ENCODE measurements around the gene EML1. TPM values are rescaled to one million over a fixed set of nuclear protein-coding genes. Genes with fewer than 3 reads are reported as not detected.

The EML1 gene
- total RNA-seq, 2 experiments from 2014 or later: 1.7 TPM

DNA sequence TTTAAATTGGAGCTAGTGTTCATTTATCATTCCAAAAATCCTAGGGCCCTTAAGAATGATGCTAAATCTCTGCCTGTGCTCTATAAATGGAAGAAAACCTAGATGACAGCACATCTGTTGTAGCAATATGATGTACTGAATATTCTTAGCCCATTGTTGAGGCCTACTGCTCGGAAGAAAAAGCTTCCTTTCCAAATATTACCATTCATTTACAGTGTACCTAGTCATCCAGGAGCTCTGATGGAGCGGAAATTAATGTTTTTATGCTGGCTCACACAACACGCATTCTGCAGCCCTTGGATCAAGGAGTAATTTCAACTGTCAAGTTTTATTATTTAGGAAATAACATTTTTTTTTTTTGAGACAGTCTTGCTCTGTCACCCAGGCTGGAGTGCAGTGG lies 77.4 kb downstream of the EML1 start:
- Mint-ChIP-seq H3K9me3 (ENCODE audit: low read depth) (no peaks in the 10 kb centered on the region), H3K4me3 (no peak overlapping the region), H3K4me1 (no peaks in the 10 kb centered on the region), H3K36me3 (ENCODE audit: low read depth) (no peaks in the 10 kb centered on the region), H3K27me3 (peaks cover 23% of the 10 kb centered on the region), H3K27ac (no peak overlapping the region)
- intact Hi-C loops (cut with DNase I, micrococcal nuclease): no loop called here
- ChIA-PET POLR2A (no interaction called here), CTCF (interaction anchor here (0.7 to 1.1 kb wide), 5 partner anchors 9 to 76 kb away, joined by 3 to 4 read pairs (median 3); no protein-coding TSS in a partner anchor)
- no peak for DNase-seq
- no peak for ATAC-seq

DNA sequence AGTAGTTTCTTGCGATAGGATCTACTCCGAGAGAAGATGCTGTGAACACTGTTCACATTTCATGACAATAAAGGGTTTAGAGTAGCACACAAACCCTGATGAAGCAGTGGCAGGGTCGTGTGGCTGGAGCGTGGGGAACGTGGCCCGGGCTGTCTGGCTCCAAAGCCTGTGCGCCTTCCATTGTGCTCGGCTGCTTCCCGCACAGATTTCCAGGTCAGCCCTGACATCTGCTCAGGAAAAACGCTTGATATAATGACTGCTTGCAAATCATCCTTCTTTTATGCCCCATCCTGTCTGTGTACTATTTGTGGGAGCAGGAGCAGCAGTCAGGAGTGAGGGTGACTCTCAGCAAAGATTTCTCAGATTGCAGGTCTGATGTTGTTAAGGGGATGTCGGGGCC lies 78.6 kb downstream of the EML1 start:
- Mint-ChIP-seq H3K27ac (no peak overlapping the region), H3K9me3 (ENCODE audit: low read depth) (no peaks in the 10 kb centered on the region), H3K4me3 (no peak overlapping the region), H3K27me3 (peaks cover 22% of the 10 kb centered on the region), H3K36me3 (ENCODE audit: low read depth) (no peaks in the 10 kb centered on the region), H3K4me1 (no peaks in the 10 kb centered on the region)
- POLR2A ChIA-PET: interaction anchor here (0.6 kb wide), 1 partner anchor 480 kb away, joined by 6 read pairs; no protein-coding TSS in a partner anchor
- intact Hi-C loops (cut with DNase I, micrococcal nuclease): no loop called here
- DNase-seq: no peak
- ATAC-seq: no peak
- CTCF ChIA-PET: interaction anchor here (2.5 kb wide), 1 partner anchor 12 kb away, joined by 10 read pairs; no protein-coding TSS in a partner anchor

DNA sequence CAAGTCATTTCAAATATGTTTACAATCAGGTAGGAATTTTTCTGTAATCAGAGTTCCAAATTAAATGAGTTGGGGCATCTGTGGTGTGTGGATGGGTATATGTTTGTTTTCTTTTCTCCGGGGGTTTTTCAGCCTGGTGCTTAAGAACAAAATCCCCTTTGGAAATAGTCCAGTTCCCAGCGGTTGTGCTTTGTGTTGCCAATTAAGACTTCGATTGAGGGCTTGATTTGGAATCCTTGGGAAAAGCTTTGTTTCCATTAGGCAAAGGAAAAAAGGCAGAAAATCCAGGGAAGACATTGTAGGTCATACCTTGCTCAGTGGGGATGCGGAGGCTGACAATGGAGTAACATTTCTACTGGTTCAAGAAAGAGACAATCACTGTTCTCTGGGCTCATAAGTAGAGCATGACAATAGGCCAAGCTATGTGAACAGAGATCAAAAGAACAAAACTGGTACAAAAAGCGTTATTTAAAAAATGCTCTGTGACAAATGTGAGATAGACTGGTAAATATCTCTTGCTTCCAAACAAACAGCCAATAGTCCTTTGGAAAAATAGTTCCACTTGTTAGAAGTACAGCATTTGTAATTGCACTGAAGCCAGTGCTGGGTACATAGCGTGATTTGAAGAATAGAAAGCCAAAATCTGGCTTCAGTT lies 79.7 kb downstream of the EML1 start:
- no peak overlapping the region for H3K4me3 Mint-ChIP-seq
- peaks cover 16% of the 10 kb centered on the region for H3K27me3 Mint-ChIP-seq
- ChIA-PET POLR2A (no interaction called here), CTCF (interaction anchor here (2.5 kb wide), 1 partner anchor 11 kb away, joined by 10 read pairs; no protein-coding TSS in a partner anchor)
- intact Hi-C loops (cut with DNase I, micrococcal nuclease): no loop called here
- H3K4me1 Mint-ChIP-seq: no peaks in the 10 kb centered on the region
- no peaks in the 10 kb centered on the region for H3K36me3 Mint-ChIP-seq (ENCODE audit: low read depth)
- H3K27ac Mint-ChIP-seq: no peak overlapping the region
- no peak for DNase-seq
- no peak for ATAC-seq
- no peaks in the 10 kb centered on the region for H3K9me3 Mint-ChIP-seq (ENCODE audit: low read depth)

- Mint-ChIP-seq H3K27me3 (peaks cover 20% of the 10 kb centered on the region), H3K36me3 (ENCODE audit: low read depth) (no peaks in the 10 kb centered on the region), H3K4me1 (no peaks in the 10 kb centered on the region), H3K27ac (no peak overlapping the region), H3K4me3 (no peak overlapping the region), H3K9me3 (ENCODE audit: low read depth) (no peaks in the 10 kb centered on the region)
- ChIA-PET CTCF (interaction anchor here (0.7 to 2.5 kb wide), 3 partner anchors 10 to 193 kb away, joined by 3 to 10 read pairs (median 4); partner anchors contain the start of gene CYP46A1), POLR2A (no interaction called here)
- DNase-seq: no peak
- intact Hi-C loops (cut with DNase I, micrococcal nuclease): no loop called here
- ATAC-seq: no peak
Measured at GRCh38 chr14:99873653-99874052, 80.4 kb downstream of the EML1 start.

DNA sequence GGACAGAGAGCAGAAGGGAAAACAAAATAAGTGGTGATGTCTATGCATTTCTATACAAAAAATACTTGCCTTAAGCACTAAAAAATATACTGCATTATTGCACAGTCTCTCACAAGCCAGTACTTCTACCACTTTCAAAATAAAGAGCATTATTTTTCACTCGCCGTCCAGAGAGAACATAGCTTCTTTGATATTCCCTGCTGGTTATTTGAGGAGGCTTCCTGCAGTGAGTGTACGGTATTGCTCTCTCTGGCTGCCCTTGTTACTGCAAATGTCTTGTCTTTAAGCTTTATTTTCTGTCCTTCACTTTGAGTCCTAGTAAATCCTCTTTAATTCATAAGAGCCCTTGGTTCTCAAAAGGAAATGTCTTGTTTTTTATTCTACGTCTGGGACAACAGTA lies 81.1 kb downstream of the EML1 start:
- DNase-seq (no peak), ATAC-seq (no peak)
- Mint-ChIP-seq H3K9me3 (ENCODE audit: low read depth) (no peaks in the 10 kb centered on the region), H3K27me3 (peaks cover 20% of the 10 kb centered on the region), H3K27ac (no peak overlapping the region), H3K4me3 (no peak overlapping the region), H3K36me3 (ENCODE audit: low read depth) (no peaks in the 10 kb centered on the region), H3K4me1 (no peaks in the 10 kb centered on the region)
- ChIA-PET CTCF (interaction anchor here (0.7 to 2.5 kb wide), 4 partner anchors 10 to 194 kb away, joined by 3 to 10 read pairs (median 4); partner anchors contain the start of gene CYP46A1), POLR2A (no interaction called here)
- intact Hi-C loops (cut with DNase I, micrococcal nuclease): no loop called here

DNA sequence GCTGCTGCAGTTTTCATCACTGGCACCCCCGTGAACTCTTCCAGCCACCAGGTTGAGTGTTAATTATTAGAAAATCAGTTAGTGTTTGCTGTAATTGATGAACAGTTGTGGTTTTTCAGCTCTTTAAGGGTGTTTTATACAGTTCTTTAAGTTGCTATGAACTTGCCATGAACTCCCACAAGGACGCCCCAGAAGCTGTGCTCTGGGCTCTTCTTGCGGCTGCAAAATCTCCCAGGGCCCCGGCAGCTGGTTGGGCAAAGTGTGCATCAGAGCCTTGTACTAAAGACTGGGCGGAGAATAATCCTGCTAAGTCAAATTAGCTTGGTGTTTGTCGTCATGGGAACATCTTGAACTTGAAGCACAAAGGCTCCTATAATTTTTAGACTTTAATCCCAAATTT lies 82.2 kb downstream of the EML1 start:
- H3K9me3 Mint-ChIP-seq (ENCODE audit: low read depth): no peaks in the 10 kb centered on the region
- H3K4me3 Mint-ChIP-seq: no peak overlapping the region
- intact Hi-C loops (cut with DNase I, micrococcal nuclease): loop anchor here in 1 of 2 experiments (5.0 kb wide), 1 partner anchor 488 kb away; no protein-coding TSS in a partner anchor
- no peaks in the 10 kb centered on the region for H3K36me3 Mint-ChIP-seq (ENCODE audit: low read depth)
- H3K4me1 Mint-ChIP-seq: no peaks in the 10 kb centered on the region
- DNase-seq (no peak), ATAC-seq (no peak)
- ChIA-PET CTCF (interaction anchor here (1.0 to 1.9 kb wide), 4 partner anchors 9 to 191 kb away, joined by 3 to 4 read pairs (median 4); partner anchors contain the start of gene CYP46A1), POLR2A (no interaction called here)
- peaks cover 21% of the 10 kb centered on the region for H3K27me3 Mint-ChIP-seq
- no peak overlapping the region for H3K27ac Mint-ChIP-seq

- Mint-ChIP-seq H3K4me1 (no peaks in the 10 kb centered on the region), H3K36me3 (ENCODE audit: low read depth) (no peaks in the 10 kb centered on the region), H3K27me3 (peaks cover 21% of the 10 kb centered on the region), H3K4me3 (no peak overlapping the region), H3K27ac (no peak overlapping the region), H3K9me3 (ENCODE audit: low read depth) (no peaks in the 10 kb centered on the region)
- ChIA-PET POLR2A (no interaction called here), CTCF (interaction anchor here (1.0 to 1.9 kb wide), 4 partner anchors 9 to 192 kb away, joined by 3 to 4 read pairs (median 4); partner anchors contain the start of gene CYP46A1)
- no peak for DNase-seq
- intact Hi-C loops (cut with DNase I, micrococcal nuclease): loop anchor here in 1 of 2 experiments (5.0 kb wide), 1 partner anchor 489 kb away; no protein-coding TSS in a partner anchor
- ATAC-seq: no peak
Measured at GRCh38 chr14:99875836-99876235, 82.6 kb downstream of the EML1 start.

DNA sequence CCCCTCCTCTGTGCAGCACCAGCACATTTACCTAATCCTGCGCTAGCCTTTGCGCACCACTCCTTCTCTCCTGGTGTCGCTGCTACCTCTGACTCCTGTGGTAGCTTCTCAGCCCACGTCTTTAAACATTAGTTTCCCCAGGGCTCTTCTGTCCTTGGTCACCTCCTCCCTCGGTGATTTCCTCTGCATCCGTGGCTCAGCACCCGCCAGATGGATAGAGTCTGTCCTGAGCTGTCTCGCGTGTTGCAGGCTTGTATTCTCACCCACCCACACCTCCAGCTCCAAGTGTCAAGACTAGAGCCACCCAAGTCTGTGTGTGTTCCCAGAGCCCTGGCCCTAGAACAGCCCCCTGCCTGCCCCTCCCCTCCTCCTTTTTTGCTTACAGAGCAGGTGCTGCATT lies 83.2 kb downstream of the EML1 start:
- H3K27ac Mint-ChIP-seq: no peak overlapping the region
- POLR2A ChIA-PET: no interaction called here

DNA sequence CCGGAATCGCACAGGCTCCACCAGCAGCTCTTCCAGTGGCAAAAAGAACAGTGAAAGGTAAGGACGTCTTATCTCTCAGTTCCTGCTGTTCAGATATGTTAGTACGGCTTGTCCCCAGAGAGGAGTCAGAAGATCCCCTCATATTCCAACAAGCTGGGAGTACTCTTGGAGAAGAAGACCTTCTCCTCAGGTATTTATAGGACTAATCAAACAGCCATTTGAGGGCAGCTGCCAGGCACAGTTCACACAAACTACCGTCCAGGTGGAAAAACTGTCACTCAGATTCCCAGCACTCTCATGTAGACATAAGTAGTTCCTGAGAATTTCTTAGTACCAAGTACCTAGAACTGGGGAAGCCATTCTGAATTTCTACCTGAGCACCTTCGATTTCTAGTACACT lies 85.3 kb downstream of the EML1 start:
- no peaks in the 10 kb centered on the region for H3K4me1 Mint-ChIP-seq
- H3K27me3 Mint-ChIP-seq: peaks cover 17% of the 10 kb centered on the region
- POLR2A ChIA-PET: no interaction called here
- H3K36me3 Mint-ChIP-seq (ENCODE audit: low read depth): no peaks in the 10 kb centered on the region
- no peak overlapping the region for H3K27ac Mint-ChIP-seq
- no peaks in the 10 kb centered on the region for H3K9me3 Mint-ChIP-seq (ENCODE audit: low read depth)
- ATAC-seq (no peak), DNase-seq (no peak)
- no peak overlapping the region for H3K4me3 Mint-ChIP-seq
- CTCF ChIA-PET: interaction anchor here (1.9 kb wide), 1 partner anchor 8 kb away, joined by 4 read pairs; no protein-coding TSS in a partner anchor
- intact Hi-C loops (cut with DNase I, micrococcal nuclease): loop anchor here in 1 of 2 experiments (5.0 kb wide), 1 partner anchor 491 kb away; no protein-coding TSS in a partner anchor

More for the DNA sequence above, 83.2 kb downstream of the EML1 start:
- Mint-ChIP-seq H3K4me3 (no peak overlapping the region), H3K4me1 (no peaks in the 10 kb centered on the region), H3K36me3 (ENCODE audit: low read depth) (no peaks in the 10 kb centered on the region), H3K9me3 (ENCODE audit: low read depth) (no peaks in the 10 kb centered on the region), H3K27me3 (peaks cover 21% of the 10 kb centered on the region)
- ATAC-seq (no peak), DNase-seq (no peak)
- CTCF ChIA-PET: interaction anchor here (0.9 to 1.3 kb wide), 2 partner anchors 8 to 11 kb away, joined by 3 read pairs; no protein-coding TSS in a partner anchor
- intact Hi-C loops (cut with DNase I, micrococcal nuclease): loop anchor here in 1 of 2 experiments (5.0 kb wide), 1 partner anchor 489 kb away; no protein-coding TSS in a partner anchor

GRCh38 chr14:99879401-99880295 lies 86.4 kb downstream of the EML1 start:
- ATAC-seq (no peak), DNase-seq (no peak)
- intact Hi-C loops (cut with DNase I, micrococcal nuclease): loop anchor here in 1 of 2 experiments (5.0 kb wide), 1 partner anchor 492 kb away; no protein-coding TSS in a partner anchor
- ChIA-PET POLR2A (no interaction called here), CTCF (interaction anchor here (0.6 to 2.0 kb wide), 3 partner anchors 9 to 149 kb away, joined by 3 to 8 read pairs (median 4); no protein-coding TSS in a partner anchor)
- Mint-ChIP-seq H3K27ac (no peak overlapping the region), H3K4me1 (no peaks in the 10 kb centered on the region), H3K36me3 (ENCODE audit: low read depth) (no peaks in the 10 kb centered on the region), H3K27me3 (peaks cover 16% of the 10 kb centered on the region), H3K9me3 (ENCODE audit: low read depth) (no peaks in the 10 kb centered on the region), H3K4me3 (no peak overlapping the region)

Measured in activated CD4-positive, alpha-beta T cell treated with anti-CD3 and anti-CD28 coated beads for 36 hours (primary cell).